HepG2 (cell line): ENCODE data around the gene WIPF3. TPM values are rescaled to one million over a fixed set of nuclear protein-coding genes. Genes with fewer than 3 reads are reported as not detected.

ENCODE experiments used
- ATAC-seq: fragments of 200-7000 bp; cut with Tn5 transposase; 3 replicates; pipeline ENCODE4 v1.9.1; 2020; ENCODE audit warnings: mild to moderate bottlenecking, moderate library complexity
- BruUV-seq: library from RNA; stranded (reverse); fragments of 400-500 nt; replicated peaks from 2 replicates; lab custom pipeline; 2021; lab: Mats Ljungman, UMichigan
- CTCF ChIA-PET: fragments of 300-600 bp; formaldehyde crosslinking; extraction: SDS; loops from one replicate; lab custom pipeline; 2021; ENCODE audit warnings: low total read pairs, inconsistent platforms, low intra/inter-chr PET ratio; lab: Yijun Ruan, JAX
- POLR2A ChIA-PET: fragments of 350-600 bp; sonication (Branson Sonifier 250); formaldehyde crosslinking; loops from one replicate; lab custom pipeline; 2020; ENCODE audit warnings: antibody characterized with exemption, inconsistent platforms; lab: Yijun Ruan, JAX
- DNase-seq: peaks from one replicate; pipeline ENCODE4 v3.0.0-alpha.2; 2015; ENCODE audit warnings: low spot score
- FAIRE-seq: peaks from 3 replicates; lab custom pipeline; 2011; peaks lifted over from hg19 to GRCh38; lab: Jason Lieb, UNC
- H2AFZ ChIP-seq: one replicate; pipeline ENCODE4 v1.6.1; 2011; ENCODE audit warnings: low read length, inconsistent platforms
- H3K27ac ChIP-seq: fragments of 300-600 bp; 3 replicates; pipeline ENCODE4 v1.8.0; 2011; ENCODE audit warnings: mixed run types, mild to moderate bottlenecking, mixed read lengths, low read length, inconsistent platforms; ENCODE audit not compliant: insufficient read depth; ENCODE audit errors: extremely low read length
- H3K27me3 ChIP-seq, 2 experiments: fragments of 200-600 bp in 1 of 2; 2 replicates in 1 of 2; 3 replicates in 1 of 2; pipeline versions ENCODE4 v1.6.0 to v1.8.0; 2011; ENCODE audit warnings: low read length in 2 of 2, mild to moderate bottlenecking in 2 of 2, moderate library complexity in 2 of 2, inconsistent platforms in 1 of 2; ENCODE audit not compliant: insufficient read depth in 2 of 2, control insufficient read depth in 1 of 2
- H3K36me3 ChIP-seq, 2 experiments: fragments of 200-600 bp in 1 of 2; replicated peaks in 1 of 2; 2 replicates in 1 of 2; 3 replicates in 1 of 2; pipeline versions ENCODE4 v1.5.1 to v1.8.0; 2011; ENCODE audit warnings: low read length in 2 of 2, inconsistent platforms in 1 of 2; ENCODE audit not compliant: insufficient read depth in 2 of 2, control insufficient read depth in 1 of 2
- H3K4me1 ChIP-seq: 2 replicates; pipeline ENCODE4 v1.5.1; 2012; ENCODE audit warnings: low read length, inconsistent platforms; ENCODE audit not compliant: insufficient read depth
- H3K4me2 ChIP-seq: 2 replicates; pipeline ENCODE4 v1.6.0; 2011; ENCODE audit warnings: low read depth, low read length, inconsistent platforms
- H3K4me3 ChIP-seq, 3 experiments: fragments of 200-600 bp in 1 of 3; sonication (generic), shearing (Covaris generic) in 1 of 3; replicated peaks in 1 of 3; 2 replicates each; pipeline ENCODE4 v1.5.1; 2011 to 2016; ENCODE audit warnings: low read length in 3 of 3, inconsistent platforms in 2 of 3, low read depth in 2 of 3, mild to moderate bottlenecking in 2 of 3, control low read depth in 1 of 3, mixed read lengths in 1 of 3; ENCODE audit not compliant: insufficient read depth in 1 of 3
- H3K79me2 ChIP-seq: one replicate; pipeline ENCODE4 v1.6.1; 2011; ENCODE audit warnings: low read length, inconsistent platforms; ENCODE audit not compliant: insufficient read depth
- H3K9ac ChIP-seq: 2 replicates; pipeline ENCODE4 v1.6.0; 2011; ENCODE audit warnings: mild to moderate bottlenecking, low read depth, low read length, inconsistent platforms; ENCODE audit not compliant: insufficient read depth
- H3K9me3 ChIP-seq: 2 replicates; pipeline ENCODE4 v1.5.1; 2012; ENCODE audit warnings: mild to moderate bottlenecking, low read length
- H4K20me1 ChIP-seq: 2 replicates; pipeline ENCODE4 v1.6.0; 2011; ENCODE audit warnings: inconsistent platforms, mild to moderate bottlenecking, low read length, moderate library complexity; ENCODE audit not compliant: insufficient read depth
- CAMTA2 ChIP-seq: sonication (generic); formaldehyde crosslinking; IDR thresholded peaks from 2 replicates; pipeline ENCODE4 v1.4.0; 2020; ENCODE audit warnings: mild to moderate bottlenecking, missing genetic modification reagents, borderline replicate concordance
- GATAD2A ChIP-seq: IDR thresholded peaks from 2 replicates; pipeline ENCODE4 v1.6.1; 2016
- HOXA9 ChIP-seq: sonication (generic); formaldehyde crosslinking; IDR thresholded peaks from 2 replicates; pipeline ENCODE4 v1.8.1; 2022; ENCODE audit warnings: missing genetic modification reagents, mild to moderate bottlenecking, moderate library complexity, borderline replicate concordance
- KDM5B ChIP-seq: sonication (generic); formaldehyde crosslinking; IDR thresholded peaks from 2 replicates; pipeline ENCODE4 v1.4.0; 2020; ENCODE audit warnings: missing genetic modification reagents, mild to moderate bottlenecking, borderline replicate concordance
- MBD4 ChIP-seq: IDR thresholded peaks from 2 replicates; pipeline ENCODE4 v1.6.1; 2012; ENCODE audit warnings: low read length, inconsistent platforms, borderline replicate concordance
- MXD4 ChIP-seq: IDR thresholded peaks from 2 replicates; pipeline ENCODE4 v1.6.1; 2016; ENCODE audit warnings: mild to moderate bottlenecking, missing biosample characterization, missing genetic modification reagents
- NFE2L1 ChIP-seq: sonication (generic); formaldehyde crosslinking; IDR thresholded peaks from 2 replicates; pipeline ENCODE4 v1.4.0; 2020; ENCODE audit warnings: missing genetic modification reagents, mild to moderate bottlenecking, borderline replicate concordance
- NRL ChIP-seq: sonication (generic); formaldehyde crosslinking; IDR thresholded peaks from 2 replicates; pipeline ENCODE4 v1.5.0; 2020; ENCODE audit warnings: missing genetic modification reagents, mild to moderate bottlenecking, moderate library complexity, borderline replicate concordance
- SALL1 ChIP-seq: sonication (generic); formaldehyde crosslinking; IDR thresholded peaks from 2 replicates; pipeline ENCODE4 v1.8.0; 2022; ENCODE audit warnings: mild to moderate bottlenecking, missing genetic modification reagents
- TFAP4 ChIP-seq: sonication (generic); IDR thresholded peaks from 2 replicates; pipeline ENCODE4 v1.6.1; 2016; ENCODE audit warnings: low read depth, borderline replicate concordance
- ZNF30 ChIP-seq: sonication (generic); formaldehyde crosslinking; IDR thresholded peaks from 2 replicates; pipeline ENCODE4 v1.5.0; 2020; ENCODE audit warnings: mild to moderate bottlenecking, missing genetic modification reagents
- ZNF501 ChIP-seq: sonication (generic); formaldehyde crosslinking; IDR thresholded peaks from 2 replicates; pipeline ENCODE4 v1.5.1; 2020; ENCODE audit warnings: mild to moderate bottlenecking, moderate library complexity, missing genetic modification reagents
- ZNF543 ChIP-seq: sonication (generic); formaldehyde crosslinking; IDR thresholded peaks from 2 replicates; pipeline ENCODE4 v1.4.0; 2020; ENCODE audit warnings: mild to moderate bottlenecking, missing genetic modification reagents
- ZSCAN9 ChIP-seq: IDR thresholded peaks from 2 replicates; pipeline ENCODE4 v1.6.1; 2016; ENCODE audit warnings: borderline replicate concordance
- WGBS: methylation state at CpG from one replicate; pipeline ENCODE4 v1.1.6; 2017; ENCODE audit warnings: low lambda C conversion rate; 5-methylcytosine and 5-hydroxymethylcytosine counted together
- in situ Hi-C: cut with HindIII; loops from 2 replicates; pipeline ENCODE4 v1.10.0; 2017; ENCODE audit warnings: low pct_unique_long_range_greater_than_20kb; ENCODE audit not compliant: extremely low pct_ligation_motif_present
- intact Hi-C: fragments of 100-400 bp; cut with micrococcal nuclease; formaldehyde crosslinking; loops from one replicate; pipeline ENCODE4 v1.10.0; 2022; ENCODE audit not compliant: unreplicated experiment
- polyA plus RNA-seq, 8 experiments: library from polyadenylated mRNA; depleted of rRNA in 3 of 8; stranded (reverse) in 7 of 8; unstranded in 1 of 8; fragments of >200 nt; fragmentation: Illumina TruSeq in 4 of 8; extraction: Trizol in 4 of 8; gene quantifications; 2 replicates each; pipeline versions ENCODE4 v1.2.1 to v1.2.3, GENCODE V29; 2011 to 2016; ENCODE audit warnings: low read depth in 4 of 8, missing spikeins in 1 of 8, mixed read lengths in 1 of 8; ENCODE audit not compliant: insufficient read depth in 1 of 8
- total RNA-seq, 5 experiments: library from RNA; depleted of rRNA; stranded (reverse); fragments of >200 nt; fragmentation: Illumina TruSeq; extraction: Trizol; gene quantifications; 2 replicates each; pipeline ENCODE4 v1.2.3, GENCODE V29; 2016; ENCODE audit warnings: low read depth in 1 of 5

Gene WIPF3
- total and polyA plus RNA-seq, 2 of the 13 experiments (the other 11 are each of a cell fraction or from before 2014, with no cell fraction given) = 0.03 TPM; not detected in 1

DNA sequence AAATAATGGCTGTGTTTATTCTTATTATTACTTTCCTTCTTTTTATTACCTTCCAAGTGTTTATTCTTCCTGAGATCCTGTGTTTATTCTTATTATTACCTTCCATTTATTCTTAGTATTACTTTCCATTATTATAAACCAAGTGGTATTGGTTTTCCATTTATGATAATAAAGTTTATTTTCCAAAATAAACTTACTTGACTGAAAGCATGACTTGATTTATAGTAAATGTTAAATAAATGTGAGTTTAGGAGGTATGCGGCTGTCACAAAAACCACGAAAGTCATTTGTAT is 20.2 kb downstream of the WIPF3 start:
- no peak overlapping the region for H3K4me2 ChIP-seq
- H3K9me3 ChIP-seq = peaks cover under 1% of the 10 kb centered on the region; the same call in 1 of the 2 replicates
- no peak for ATAC-seq
- no peaks in the 10 kb centered on the region for H3K4me1 ChIP-seq
- CTCF ChIA-PET = no interaction called here
- BruUV-seq = no TSS peak
- no peak for TF ChIP-seq SALL1 (CRISPR knock-in tag)
- TF ChIP-seq, all 625 proteins: peak for 0
- Histone ChIP-seq H3K9ac (no peak overlapping the region), H2AFZ (no peak overlapping the region), H4K20me1 (no peaks in the 10 kb centered on the region), H3K36me3 (no peaks in the 10 kb centered on the region), H3K27ac (no peak overlapping the region), H3K79me2 (no peaks in the 10 kb centered on the region), H3K4me3 (no peak overlapping the region), H3K27me3 (peaks cover 3 to 44% of the 10 kb centered on the region in 2 experiments; a peak in 4 of 5 replicates)
- POLR2A ChIA-PET = no interaction called here
- no peak for FAIRE-seq
- DNase-seq = no peak
- intact Hi-C loops = no loop called here
- WGBS = 68% methylated on average over 2 of the region's 2 CpGs
- in situ Hi-C loops = no loop called here

DNA sequence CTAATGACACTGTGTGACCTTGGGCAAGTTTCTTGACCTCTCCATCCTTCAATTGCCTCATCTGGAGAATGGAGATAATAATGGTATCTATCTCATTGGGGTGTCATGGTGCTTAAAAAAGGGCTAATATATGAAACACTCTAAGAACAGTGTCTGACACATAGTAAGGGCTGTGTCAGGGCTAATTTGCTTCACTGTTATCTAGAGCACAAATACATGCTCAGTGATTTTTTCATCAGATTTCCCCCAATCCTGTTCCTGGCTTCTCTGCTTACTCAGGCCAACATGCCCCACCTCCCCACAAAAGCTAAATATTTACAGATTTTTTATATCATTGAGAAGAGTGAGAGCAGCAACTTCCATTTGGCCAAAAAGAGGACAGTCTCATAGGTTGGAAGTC is 20.6 kb downstream of the WIPF3 start:
- Histone ChIP-seq H4K20me1 (no peaks in the 10 kb centered on the region), H3K4me3 (no peak overlapping the region), H3K27me3 (peaks cover 3 to 47% of the 10 kb centered on the region in 2 experiments; a peak in 4 of 5 replicates), H2AFZ (no peak overlapping the region), H3K9me3 (peaks cover 5% of the 10 kb centered on the region; the same call in 1 of the 2 replicates), H3K36me3 (no peaks in the 10 kb centered on the region), H3K4me2 (no peak overlapping the region), H3K9ac (no peak overlapping the region), H3K4me1 (no peaks in the 10 kb centered on the region), H3K27ac (no peak overlapping the region), H3K79me2 (no peaks in the 10 kb centered on the region)
- no TSS peak for BruUV-seq
- DNase-seq (no peak), FAIRE-seq (no peak), ATAC-seq (no peak)
- CTCF ChIA-PET = no interaction called here
- intact Hi-C loops (no loop called here), in situ Hi-C loops (no loop called here)
- POLR2A ChIA-PET = no interaction called here
- no peak for TF ChIP-seq CAMTA2 (CRISPR knock-in tag)

GRCh38 chr7:29831705-29832104 is 25.4 kb downstream of the WIPF3 start:
- no peaks in the 10 kb centered on the region for H4K20me1 ChIP-seq
- intact Hi-C loops (no loop called here), in situ Hi-C loops (no loop called here)
- H2AFZ ChIP-seq = no peak overlapping the region
- no peaks in the 10 kb centered on the region for H3K36me3 ChIP-seq
- no peak overlapping the region for H3K27ac ChIP-seq
- H3K4me1 ChIP-seq = no peaks in the 10 kb centered on the region
- H3K4me3 ChIP-seq = no peak overlapping the region
- BruUV-seq = no TSS peak
- ATAC-seq (no peak), DNase-seq (no peak), FAIRE-seq (no peak)
- WGBS = 3% methylated on average over 6 of the region's 6 CpGs
- H3K9ac ChIP-seq = no peak overlapping the region
- peaks cover 3 to 22% of the 10 kb centered on the region in 2 experiments; a peak in 3 of 5 replicates for H3K27me3 ChIP-seq
- no peak overlapping the region for H3K4me2 ChIP-seq
- H3K9me3 ChIP-seq = peaks cover 5% of the 10 kb centered on the region; the same call in 1 of the 2 replicates
- POLR2A ChIA-PET = no interaction called here
- no peaks in the 10 kb centered on the region for H3K79me2 ChIP-seq
- CTCF ChIA-PET = no interaction called here
- no peak for TF ChIP-seq ZNF501 (CRISPR knock-in tag)
- TF ChIP-seq MXD4 = no peak
- TF ChIP-seq MBD4 = no peak
- no peak for TF ChIP-seq HOXA9 (CRISPR knock-in tag)
- TF ChIP-seq ZSCAN9 = no peak
- no peak for TF ChIP-seq KDM5B
- no peak for TF ChIP-seq GATAD2A
- no peak for TF ChIP-seq ZNF543 (CRISPR knock-in tag)
- no peak for TF ChIP-seq TFAP4
- TF ChIP-seq ZNF30 = no peak
- no peak for TF ChIP-seq NFE2L1 (CRISPR knock-in tag)
- TF ChIP-seq NRL (CRISPR knock-in tag) = no peak
